Measurements from ENCODE around the gene ID3.

DNA sequence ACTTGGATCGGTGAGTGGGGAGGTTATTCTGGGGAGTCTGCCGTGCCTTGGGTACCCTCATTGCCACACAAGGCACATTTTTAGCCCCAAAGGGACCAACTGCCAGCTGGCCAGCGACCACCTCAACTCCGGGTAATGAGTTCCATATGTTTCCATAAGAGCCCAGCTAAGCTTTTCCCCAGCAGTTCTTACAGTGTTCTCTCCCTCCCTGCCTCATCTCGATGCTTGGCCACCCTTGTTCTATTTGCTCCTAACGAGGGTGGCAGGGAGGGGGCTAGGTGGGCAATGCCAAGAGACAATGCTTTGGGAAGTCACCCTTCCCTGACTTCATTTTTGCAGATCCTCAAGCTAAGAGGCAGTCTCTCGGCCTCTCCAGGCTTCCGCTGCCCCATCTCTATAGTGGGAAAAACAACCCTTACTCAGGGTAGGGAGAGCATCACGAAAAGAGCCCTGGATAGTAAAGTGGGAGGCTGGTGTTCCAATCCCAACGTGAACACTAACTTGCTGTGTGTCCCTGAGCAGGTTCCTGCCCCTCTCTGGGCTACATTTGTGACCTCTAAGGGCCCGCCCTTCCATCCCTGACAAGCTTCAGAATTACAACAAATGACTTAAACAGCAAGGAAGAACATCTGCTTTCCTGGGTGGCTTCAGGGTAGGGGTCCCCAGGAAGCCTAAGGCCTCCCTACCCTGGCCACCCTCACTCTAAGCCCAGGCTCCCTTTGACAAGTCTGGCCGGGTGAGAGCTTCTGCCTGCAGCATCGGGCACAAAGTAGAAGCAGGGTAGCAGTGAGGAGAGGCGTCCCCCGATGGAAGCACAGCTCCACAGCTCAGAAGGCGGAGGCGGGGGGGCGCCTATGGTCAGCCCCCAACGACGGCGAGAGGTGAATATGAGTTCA is 5.8 kb downstream of the ID3 start:
- TF ChIP-seq, protein P1, sequence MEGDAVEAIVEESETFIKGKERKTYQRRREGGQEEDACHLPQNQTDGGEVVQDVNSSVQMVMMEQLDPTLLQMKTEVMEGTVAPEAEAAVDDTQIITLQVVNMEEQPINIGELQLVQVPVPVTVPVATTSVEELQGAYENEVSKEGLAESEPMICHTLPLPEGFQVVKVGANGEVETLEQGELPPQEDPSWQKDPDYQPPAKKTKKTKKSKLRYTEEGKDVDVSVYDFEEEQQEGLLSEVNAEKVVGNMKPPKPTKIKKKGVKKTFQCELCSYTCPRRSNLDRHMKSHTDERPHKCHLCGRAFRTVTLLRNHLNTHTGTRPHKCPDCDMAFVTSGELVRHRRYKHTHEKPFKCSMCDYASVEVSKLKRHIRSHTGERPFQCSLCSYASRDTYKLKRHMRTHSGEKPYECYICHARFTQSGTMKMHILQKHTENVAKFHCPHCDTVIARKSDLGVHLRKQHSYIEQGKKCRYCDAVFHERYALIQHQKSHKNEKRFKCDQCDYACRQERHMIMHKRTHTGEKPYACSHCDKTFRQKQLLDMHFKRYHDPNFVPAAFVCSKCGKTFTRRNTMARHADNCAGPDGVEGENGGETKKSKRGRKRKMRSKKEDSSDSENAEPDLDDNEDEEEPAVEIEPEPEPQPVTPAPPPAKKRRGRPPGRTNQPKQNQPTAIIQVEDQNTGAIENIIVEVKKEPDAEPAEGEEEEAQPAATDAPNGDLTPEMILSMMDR (IDR thresholded peaks at IDR 0.05; ENCODE audit: insufficient read depth, low read depth, low read length): no peak
- TF ChIP-seq EZH2 (IDR thresholded peaks at IDR 0.05; ENCODE audit: insufficient read depth, low read length): no peak

Data from astrocyte (in vitro differentiated cells and primary cell).